DOHH2 (cell line): ENCODE results near the gene GPR173.

Experiments used
- H3F3A ChIP-seq: fragments of 200-600 bp; sonication (generic), shearing (Covaris generic); 2 replicates; pipeline ENCODE4 v1.6.0; 2016; ENCODE audit warnings: antibody characterized with exemption, mild to moderate bottlenecking; ENCODE audit not compliant: control insufficient read depth, insufficient read depth
- H3K27ac ChIP-seq: fragments of 200-600 bp; sonication (generic); 2 replicates; pipeline ENCODE4 v1.5.1; 2014; ENCODE audit warnings: low read depth, mild to moderate bottlenecking, low read length, moderate library complexity
- H3K27me3 ChIP-seq: fragments of 200-600 bp; sonication (generic); 2 replicates; pipeline ENCODE4 v1.6.1; 2014; ENCODE audit warnings: mild to moderate bottlenecking, low read length, mixed read lengths; ENCODE audit not compliant: control insufficient read depth
- H3K36me3 ChIP-seq: fragments of 200-600 bp; sonication (generic); 2 replicates; pipeline ENCODE4 v1.6.1; 2014; ENCODE audit warnings: mild to moderate bottlenecking, low read length, moderate library complexity, mixed read lengths; ENCODE audit not compliant: control insufficient read depth
- H3K4me1 ChIP-seq: fragments of 200-600 bp; sonication (generic); 2 replicates; pipeline ENCODE4 v1.6.1; 2014; ENCODE audit warnings: mild to moderate bottlenecking, low read length, mixed read lengths; ENCODE audit not compliant: control insufficient read depth
- H3K4me2 ChIP-seq: fragments of 200-600 bp; sonication (generic); 2 replicates; pipeline ENCODE4 v1.6.0; 2014; ENCODE audit warnings: mild to moderate bottlenecking, low read length, moderate library complexity
- H3K4me3 ChIP-seq: fragments of 200-600 bp; sonication (generic); 2 replicates; pipeline ENCODE4 v1.5.1; 2014; ENCODE audit warnings: mild to moderate bottlenecking, low read length, mixed read lengths
- H3K79me2 ChIP-seq: fragments of 200-600 bp; sonication (generic); 2 replicates; pipeline ENCODE4 v1.6.1; 2014; ENCODE audit warnings: mild to moderate bottlenecking, low read length, mixed read lengths; ENCODE audit not compliant: control insufficient read depth
- H3K9me2 ChIP-seq: fragments of 200-600 bp; sonication (generic); replicated peaks from 2 replicates; pipeline ENCODE4 v1.6.1; 2014; ENCODE audit warnings: mild to moderate bottlenecking, low read length, mixed read lengths; ENCODE audit not compliant: control insufficient read depth
- H3K9me3 ChIP-seq: fragments of 200-600 bp; sonication (generic); 2 replicates; pipeline ENCODE4 v1.6.1; 2014; ENCODE audit warnings: antibody characterized with exemption, low read length, mixed read lengths; ENCODE audit not compliant: control insufficient read depth, insufficient read depth
- H4K20me1 ChIP-seq: fragments of 200-600 bp; sonication (generic); 2 replicates; pipeline ENCODE4 v1.6.0; 2014; ENCODE audit warnings: low read depth, mild to moderate bottlenecking, antibody characterized with exemption, low read length, moderate library complexity; ENCODE audit not compliant: control insufficient read depth, insufficient read depth
- EZH2phosphoT487 ChIP-seq: fragments of 200-600 bp; sonication (generic); IDR thresholded peaks from 2 replicates; pipeline ENCODE4 v1.6.1; 2017; ENCODE audit warnings: borderline replicate concordance, mild to moderate bottlenecking, antibody characterized with exemption, low read length, moderate library complexity, mixed read lengths
- TF ChIP-seq, protein P1 (sequence below): fragments of 200-600 bp; sonication (generic); IDR thresholded peaks from one replicate; pipeline ENCODE4 v1.5.1; 2014; ENCODE audit warnings: antibody characterized with exemption, mild to moderate bottlenecking, low read depth, low read length; ENCODE audit not compliant: poor library complexity, severe bottlenecking

Gene GPR173

DNA sequence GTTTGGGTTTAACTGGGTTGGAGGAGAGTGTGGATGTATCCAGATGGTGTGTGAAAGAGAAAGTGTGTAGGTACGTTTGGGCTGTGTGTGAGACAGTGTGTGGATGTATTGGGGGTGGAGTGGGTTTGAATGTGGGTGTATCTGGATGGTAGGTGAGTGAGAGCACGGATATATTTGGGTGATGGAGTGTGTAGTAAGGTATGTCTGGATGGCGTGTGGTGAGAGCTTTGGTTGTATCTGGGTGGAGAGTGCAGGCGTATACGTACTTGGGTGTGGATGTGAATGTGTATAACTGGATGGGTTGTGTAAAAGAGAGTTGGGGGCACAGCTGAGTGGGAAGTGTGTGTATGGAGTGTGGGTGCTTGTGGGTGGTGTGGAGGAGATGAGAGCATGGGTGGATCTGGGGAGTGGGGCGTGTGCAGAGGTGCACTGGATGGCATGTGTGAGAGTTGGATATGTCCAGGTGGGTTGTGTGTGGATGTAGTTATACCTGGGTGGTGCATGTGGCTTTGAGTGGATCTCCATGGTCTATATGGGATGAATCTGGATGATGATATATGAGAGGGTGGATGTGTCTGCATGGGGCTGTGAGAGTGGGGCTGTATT lies 6.8 kb downstream of the GPR173 start:
- Histone ChIP-seq H3K9me2 (no peaks in the 10 kb centered on the region), H3K4me2 (no peak overlapping the region), H3F3A (no peaks in the 10 kb centered on the region), H3K36me3 (no peaks in the 10 kb centered on the region), H3K27me3 (no peaks in the 10 kb centered on the region), H4K20me1 (no peaks in the 10 kb centered on the region), H3K27ac (no peak overlapping the region), H3K79me2 (no peaks in the 10 kb centered on the region), H3K4me1 (no peaks in the 10 kb centered on the region), H3K4me3 (no peak overlapping the region), H3K9me3 (no peaks in the 10 kb centered on the region)
- TF ChIP-seq, protein P1, sequence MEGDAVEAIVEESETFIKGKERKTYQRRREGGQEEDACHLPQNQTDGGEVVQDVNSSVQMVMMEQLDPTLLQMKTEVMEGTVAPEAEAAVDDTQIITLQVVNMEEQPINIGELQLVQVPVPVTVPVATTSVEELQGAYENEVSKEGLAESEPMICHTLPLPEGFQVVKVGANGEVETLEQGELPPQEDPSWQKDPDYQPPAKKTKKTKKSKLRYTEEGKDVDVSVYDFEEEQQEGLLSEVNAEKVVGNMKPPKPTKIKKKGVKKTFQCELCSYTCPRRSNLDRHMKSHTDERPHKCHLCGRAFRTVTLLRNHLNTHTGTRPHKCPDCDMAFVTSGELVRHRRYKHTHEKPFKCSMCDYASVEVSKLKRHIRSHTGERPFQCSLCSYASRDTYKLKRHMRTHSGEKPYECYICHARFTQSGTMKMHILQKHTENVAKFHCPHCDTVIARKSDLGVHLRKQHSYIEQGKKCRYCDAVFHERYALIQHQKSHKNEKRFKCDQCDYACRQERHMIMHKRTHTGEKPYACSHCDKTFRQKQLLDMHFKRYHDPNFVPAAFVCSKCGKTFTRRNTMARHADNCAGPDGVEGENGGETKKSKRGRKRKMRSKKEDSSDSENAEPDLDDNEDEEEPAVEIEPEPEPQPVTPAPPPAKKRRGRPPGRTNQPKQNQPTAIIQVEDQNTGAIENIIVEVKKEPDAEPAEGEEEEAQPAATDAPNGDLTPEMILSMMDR, result no peak
- no peak for TF ChIP-seq EZH2phosphoT487

DNA sequence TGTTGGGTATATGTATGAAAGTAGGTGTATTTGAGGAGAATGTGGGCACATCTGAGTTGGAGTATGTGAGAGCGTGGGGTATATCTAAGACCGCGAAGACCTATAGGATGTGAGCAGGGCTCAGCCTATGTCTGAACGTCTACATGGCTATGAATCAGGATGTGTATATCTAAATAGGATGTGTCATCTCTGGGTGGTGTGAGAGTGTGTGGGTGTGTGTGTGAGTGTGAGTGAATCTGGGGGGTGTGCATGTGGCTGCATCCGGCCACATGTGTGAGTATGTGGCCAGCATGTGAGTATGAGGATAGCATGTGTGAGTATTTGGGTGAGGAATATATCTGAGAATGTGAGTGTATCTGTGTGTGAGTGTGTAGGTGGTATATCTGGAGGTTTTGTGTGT lies 7.7 kb downstream of the GPR173 start:
- Histone ChIP-seq H3K4me2 (no peak overlapping the region), H3K27ac (no peak overlapping the region), H3F3A (no peaks in the 10 kb centered on the region), H3K4me3 (no peak overlapping the region), H3K4me1 (no peaks in the 10 kb centered on the region), H3K27me3 (no peaks in the 10 kb centered on the region), H3K9me2 (no peaks in the 10 kb centered on the region), H4K20me1 (no peaks in the 10 kb centered on the region), H3K79me2 (no peaks in the 10 kb centered on the region), H3K9me3 (no peaks in the 10 kb centered on the region), H3K36me3 (no peaks in the 10 kb centered on the region)
- no peak for TF ChIP-seq EZH2phosphoT487
- TF ChIP-seq, protein P1, result no peak

DNA sequence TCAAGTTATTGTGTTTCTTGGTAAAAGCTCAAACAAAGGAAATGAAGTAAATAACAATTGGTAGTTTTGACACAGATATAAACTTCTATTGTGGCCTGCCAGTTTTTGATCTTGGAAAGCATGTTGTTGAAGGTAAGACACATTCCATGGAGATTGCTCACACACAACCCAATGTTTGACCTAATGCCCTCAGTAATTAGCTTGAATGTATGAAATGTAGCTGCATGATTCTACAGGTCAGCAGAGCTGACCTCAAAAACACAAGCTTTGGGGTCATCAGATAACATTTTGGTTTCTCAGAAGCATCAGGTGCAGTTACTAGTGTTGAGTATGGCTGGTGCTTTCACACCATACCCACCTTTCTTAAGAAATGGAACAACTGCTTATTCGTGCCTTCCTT lies 16.5 kb downstream of the GPR173 start:
- no peaks in the 10 kb centered on the region for H3F3A ChIP-seq

More for the DNA sequence above, 16.5 kb downstream of the GPR173 start:
- Histone ChIP-seq H3K27ac (no peak overlapping the region), H3K4me3 (no peak overlapping the region), H4K20me1 (no peaks in the 10 kb centered on the region), H3K79me2 (no peaks in the 10 kb centered on the region), H3K4me1 (no peaks in the 10 kb centered on the region), H3K4me2 (no peak overlapping the region), H3K36me3 (no peaks in the 10 kb centered on the region), H3K27me3 (no peaks in the 10 kb centered on the region), H3K9me3 (no peaks in the 10 kb centered on the region), H3K9me2 (no peaks in the 10 kb centered on the region)
- TF ChIP-seq, protein P1, result no peak
- no peak for TF ChIP-seq EZH2phosphoT487
